Measurements from ENCODE around the gene ZSCAN10.

DNA sequence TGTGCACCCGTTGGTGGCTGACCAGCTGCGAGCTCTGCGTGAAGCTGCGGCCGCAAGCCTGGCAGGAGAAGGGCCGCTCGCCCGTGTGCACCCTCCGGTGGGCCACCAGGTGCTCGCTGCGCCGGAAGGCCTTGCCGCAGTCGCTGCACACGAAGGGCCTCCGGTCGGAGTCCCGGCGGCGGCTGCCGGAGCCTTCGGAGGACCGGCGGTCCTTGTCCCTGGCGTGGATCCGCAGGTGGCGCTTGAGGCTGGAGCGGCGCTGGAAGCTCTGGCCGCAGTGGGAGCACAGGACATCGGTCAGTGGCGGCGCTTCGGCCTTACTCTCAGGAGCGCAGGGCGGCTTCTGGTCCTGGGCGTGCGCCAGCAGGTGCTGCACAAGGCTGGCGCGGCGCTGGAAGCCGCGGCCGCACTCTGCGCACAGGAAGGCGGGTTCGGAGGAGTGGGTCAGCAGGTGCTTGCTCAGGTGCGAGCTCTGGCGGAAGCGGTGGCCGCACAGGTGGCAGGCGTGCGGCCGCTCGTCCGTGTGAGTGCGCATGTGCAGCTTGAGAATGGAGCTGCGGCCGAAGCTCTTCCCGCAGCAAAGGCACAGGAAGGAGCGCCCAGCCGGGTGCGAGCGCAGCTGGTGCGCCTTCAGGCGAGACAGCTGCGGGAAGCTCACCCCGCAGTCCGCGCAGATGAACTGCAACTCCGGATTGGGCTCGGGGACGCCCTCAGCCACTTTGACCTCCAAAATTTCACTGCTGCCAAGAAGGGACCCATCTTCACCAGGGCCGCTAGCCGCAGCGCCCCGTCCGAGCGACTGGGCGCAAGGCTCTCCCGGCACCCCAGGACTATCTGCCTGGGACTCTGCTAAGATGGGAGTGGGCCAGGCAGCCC, 9.1 kb downstream of the ZSCAN10 start:
- TF ChIP-seq POLR2AphosphoS5 (IDR thresholded peaks at IDR 0.05; ENCODE audit: low read depth, low read length) (no peak), POLR2A (IDR thresholded peaks at IDR 0.05; ENCODE audit: low read depth, low read length) (no peak)

Data from GM12891 (cell line).